HepG2 (cell line): ENCODE results near the gene CTNND2. TPM values are rescaled to one million over a fixed set of nuclear protein-coding genes. Genes with fewer than 3 reads are reported as not detected.

ENCODE experiments used
- BHLHE40 ChIP-seq: IDR thresholded peaks from 2 replicates; pipeline ENCODE4 v1.6.1; 2011; ENCODE audit warnings: low read length, improper control_type of control experiment
- CC2D1A ChIP-seq: sonication (generic); formaldehyde crosslinking; IDR thresholded peaks from 2 replicates; pipeline ENCODE4 v1.8.1; 2023; ENCODE audit warnings: mild to moderate bottlenecking, missing genetic modification reagents
- GPN1 ChIP-seq: sonication (generic); formaldehyde crosslinking; IDR thresholded peaks from 2 replicates; pipeline ENCODE4 v1.5.1; 2020; ENCODE audit warnings: missing genetic modification reagents, borderline replicate concordance
- KLF12 ChIP-seq: sonication (generic); formaldehyde crosslinking; IDR thresholded peaks from 2 replicates; pipeline ENCODE4 v1.4.0; 2020; ENCODE audit warnings: missing genetic modification reagents, borderline replicate concordance
- NFYC ChIP-seq: IDR thresholded peaks from 2 replicates; pipeline ENCODE4 v1.6.1; 2016; ENCODE audit warnings: missing genetic modification reagents, missing compliant biosample characterization
- SCMH1 ChIP-seq: sonication (generic); formaldehyde crosslinking; IDR thresholded peaks from 2 replicates; pipeline ENCODE4 v1.9.0; 2021; ENCODE audit warnings: missing genetic modification reagents, mild to moderate bottlenecking, borderline replicate concordance
- SIN3A ChIP-seq: IDR thresholded peaks from 2 replicates; pipeline ENCODE4 v1.6.1; 2011; ENCODE audit warnings: low read depth, mild to moderate bottlenecking, control low read depth, low read length, borderline replicate concordance
- SRSF4 ChIP-seq: fragments of 200-400 bp; formaldehyde crosslinking; IDR thresholded peaks from one replicate; pipeline ENCODE4 v1.6.1; 2018; ENCODE audit warnings: mild to moderate bottlenecking, low read depth, low read length, moderate library complexity; ENCODE audit not compliant: poor library complexity, severe bottlenecking
- TAF15 ChIP-seq: fragments of 200-400 bp; formaldehyde crosslinking; IDR thresholded peaks from one replicate; pipeline ENCODE4 v1.6.1; 2018; ENCODE audit warnings: mild to moderate bottlenecking, low read depth, low read length; ENCODE audit not compliant: poor library complexity, severe bottlenecking
- TFDP1 ChIP-seq: IDR thresholded peaks from 2 replicates; pipeline ENCODE4 v1.6.1; 2016; ENCODE audit warnings: missing compliant biosample characterization, missing genetic modification reagents, borderline replicate concordance
- TP53 ChIP-seq: sonication (generic); formaldehyde crosslinking; conservative IDR thresholded peaks from 2 replicates; pipeline ENCODE4 v1.4.0; 2020; ENCODE audit warnings: missing genetic modification reagents
- ZC3H13 ChIP-seq: sonication (generic); formaldehyde crosslinking; IDR thresholded peaks from 2 replicates; pipeline ENCODE4 v1.8.1; 2023; ENCODE audit warnings: mild to moderate bottlenecking, missing genetic modification reagents, moderate library complexity
- ZNF251 ChIP-seq: sonication (generic); formaldehyde crosslinking; IDR thresholded peaks from 2 replicates; pipeline ENCODE4 v1.9.0; 2021; ENCODE audit warnings: mild to moderate bottlenecking, missing genetic modification reagents
- ZNF605 ChIP-seq: sonication (generic); formaldehyde crosslinking; IDR thresholded peaks from 2 replicates; pipeline ENCODE4 v1.8.0; 2022; ENCODE audit warnings: mild to moderate bottlenecking, missing genetic modification reagents
- ZNF800 ChIP-seq: sonication (generic); formaldehyde crosslinking; IDR thresholded peaks from 2 replicates; pipeline ENCODE4 v1.4.0; 2020; ENCODE audit warnings: missing genetic modification reagents
- polyA plus RNA-seq, 8 experiments: library from polyadenylated mRNA; depleted of rRNA in 3 of 8; stranded (reverse) in 7 of 8; unstranded in 1 of 8; fragments of >200 nt; fragmentation: Illumina TruSeq in 4 of 8; extraction: Trizol in 4 of 8; gene quantifications; 2 replicates each; pipeline versions ENCODE4 v1.2.1 to v1.2.3, GENCODE V29; 2011 to 2016; ENCODE audit warnings: low read depth in 4 of 8, missing spikeins in 1 of 8, mixed read lengths in 1 of 8; ENCODE audit not compliant: insufficient read depth in 1 of 8
- total RNA-seq, 5 experiments: library from RNA; depleted of rRNA; stranded (reverse); fragments of >200 nt; fragmentation: Illumina TruSeq; extraction: Trizol; gene quantifications; 2 replicates each; pipeline ENCODE4 v1.2.3, GENCODE V29; 2016; ENCODE audit warnings: low read depth in 1 of 5
- TF ChIP-seq, protein P1 (sequence below): sonication (generic); formaldehyde crosslinking; IDR thresholded peaks from 2 replicates; pipeline ENCODE4 v1.4.0; 2020; ENCODE audit warnings: missing genetic modification reagents, mild to moderate bottlenecking, borderline replicate concordance
- TF ChIP-seq, protein P2 (sequence below): IDR thresholded peaks from 2 replicates; pipeline ENCODE4 v1.6.1; 2016; ENCODE audit warnings: low read depth, missing genetic modification reagents, missing compliant biosample characterization
- TF ChIP-seq, protein P3 (sequence below): sonication (generic); formaldehyde crosslinking; IDR thresholded peaks from 2 replicates; pipeline ENCODE4 v1.8.0; 2023; ENCODE audit warnings: mild to moderate bottlenecking, missing genetic modification reagents

The CTNND2 gene
- total and polyA plus RNA-seq, 2 of the 13 experiments (the other 11 are each of a cell fraction or from before 2014, with no cell fraction given), result not detected

DNA sequence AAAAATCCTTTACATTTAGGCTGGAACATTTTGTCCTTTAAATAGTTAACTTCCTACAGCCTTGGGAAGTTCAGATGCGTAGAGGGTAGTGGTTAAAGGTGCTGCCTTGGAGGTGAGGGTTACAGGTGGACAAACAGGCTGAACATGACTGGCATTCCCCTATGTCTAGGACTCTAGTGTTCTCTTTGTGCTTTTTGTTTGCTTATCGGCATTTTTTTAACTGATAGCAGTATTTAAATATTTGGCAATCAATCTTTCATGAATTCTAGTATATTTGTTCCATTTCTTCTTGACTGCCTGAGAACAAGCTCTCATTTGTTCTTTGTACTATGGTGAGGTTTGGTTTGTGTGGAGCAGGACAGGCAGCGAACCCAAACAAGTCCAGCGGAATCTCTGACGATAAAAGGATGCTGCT, 307.6 kb downstream of the CTNND2 start (continued):
- TF ChIP-seq, protein P1, sequence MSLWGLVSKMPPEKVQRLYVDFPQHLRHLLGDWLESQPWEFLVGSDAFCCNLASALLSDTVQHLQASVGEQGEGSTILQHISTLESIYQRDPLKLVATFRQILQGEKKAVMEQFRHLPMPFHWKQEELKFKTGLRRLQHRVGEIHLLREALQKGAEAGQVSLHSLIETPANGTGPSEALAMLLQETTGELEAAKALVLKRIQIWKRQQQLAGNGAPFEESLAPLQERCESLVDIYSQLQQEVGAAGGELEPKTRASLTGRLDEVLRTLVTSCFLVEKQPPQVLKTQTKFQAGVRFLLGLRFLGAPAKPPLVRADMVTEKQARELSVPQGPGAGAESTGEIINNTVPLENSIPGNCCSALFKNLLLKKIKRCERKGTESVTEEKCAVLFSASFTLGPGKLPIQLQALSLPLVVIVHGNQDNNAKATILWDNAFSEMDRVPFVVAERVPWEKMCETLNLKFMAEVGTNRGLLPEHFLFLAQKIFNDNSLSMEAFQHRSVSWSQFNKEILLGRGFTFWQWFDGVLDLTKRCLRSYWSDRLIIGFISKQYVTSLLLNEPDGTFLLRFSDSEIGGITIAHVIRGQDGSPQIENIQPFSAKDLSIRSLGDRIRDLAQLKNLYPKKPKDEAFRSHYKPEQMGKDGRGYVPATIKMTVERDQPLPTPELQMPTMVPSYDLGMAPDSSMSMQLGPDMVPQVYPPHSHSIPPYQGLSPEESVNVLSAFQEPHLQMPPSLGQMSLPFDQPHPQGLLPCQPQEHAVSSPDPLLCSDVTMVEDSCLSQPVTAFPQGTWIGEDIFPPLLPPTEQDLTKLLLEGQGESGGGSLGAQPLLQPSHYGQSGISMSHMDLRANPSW, result no peak
- no peak for TF ChIP-seq TFDP1 (CRISPR knock-in tag)
- no peak for TF ChIP-seq TAF15
- no peak for TF ChIP-seq SRSF4
- TF ChIP-seq ZNF251 (CRISPR knock-in tag), result no peak
- TF ChIP-seq SIN3A, result no peak
- TF ChIP-seq BHLHE40, result no peak
- no peak for TF ChIP-seq ZC3H13 (CRISPR knock-in tag)
- TF ChIP-seq NFYC (CRISPR knock-in tag), result no peak
- no peak for TF ChIP-seq KLF12 (CRISPR knock-in tag)
- TF ChIP-seq TP53 (CRISPR knock-in tag), result no peak
- TF ChIP-seq, protein P2, sequence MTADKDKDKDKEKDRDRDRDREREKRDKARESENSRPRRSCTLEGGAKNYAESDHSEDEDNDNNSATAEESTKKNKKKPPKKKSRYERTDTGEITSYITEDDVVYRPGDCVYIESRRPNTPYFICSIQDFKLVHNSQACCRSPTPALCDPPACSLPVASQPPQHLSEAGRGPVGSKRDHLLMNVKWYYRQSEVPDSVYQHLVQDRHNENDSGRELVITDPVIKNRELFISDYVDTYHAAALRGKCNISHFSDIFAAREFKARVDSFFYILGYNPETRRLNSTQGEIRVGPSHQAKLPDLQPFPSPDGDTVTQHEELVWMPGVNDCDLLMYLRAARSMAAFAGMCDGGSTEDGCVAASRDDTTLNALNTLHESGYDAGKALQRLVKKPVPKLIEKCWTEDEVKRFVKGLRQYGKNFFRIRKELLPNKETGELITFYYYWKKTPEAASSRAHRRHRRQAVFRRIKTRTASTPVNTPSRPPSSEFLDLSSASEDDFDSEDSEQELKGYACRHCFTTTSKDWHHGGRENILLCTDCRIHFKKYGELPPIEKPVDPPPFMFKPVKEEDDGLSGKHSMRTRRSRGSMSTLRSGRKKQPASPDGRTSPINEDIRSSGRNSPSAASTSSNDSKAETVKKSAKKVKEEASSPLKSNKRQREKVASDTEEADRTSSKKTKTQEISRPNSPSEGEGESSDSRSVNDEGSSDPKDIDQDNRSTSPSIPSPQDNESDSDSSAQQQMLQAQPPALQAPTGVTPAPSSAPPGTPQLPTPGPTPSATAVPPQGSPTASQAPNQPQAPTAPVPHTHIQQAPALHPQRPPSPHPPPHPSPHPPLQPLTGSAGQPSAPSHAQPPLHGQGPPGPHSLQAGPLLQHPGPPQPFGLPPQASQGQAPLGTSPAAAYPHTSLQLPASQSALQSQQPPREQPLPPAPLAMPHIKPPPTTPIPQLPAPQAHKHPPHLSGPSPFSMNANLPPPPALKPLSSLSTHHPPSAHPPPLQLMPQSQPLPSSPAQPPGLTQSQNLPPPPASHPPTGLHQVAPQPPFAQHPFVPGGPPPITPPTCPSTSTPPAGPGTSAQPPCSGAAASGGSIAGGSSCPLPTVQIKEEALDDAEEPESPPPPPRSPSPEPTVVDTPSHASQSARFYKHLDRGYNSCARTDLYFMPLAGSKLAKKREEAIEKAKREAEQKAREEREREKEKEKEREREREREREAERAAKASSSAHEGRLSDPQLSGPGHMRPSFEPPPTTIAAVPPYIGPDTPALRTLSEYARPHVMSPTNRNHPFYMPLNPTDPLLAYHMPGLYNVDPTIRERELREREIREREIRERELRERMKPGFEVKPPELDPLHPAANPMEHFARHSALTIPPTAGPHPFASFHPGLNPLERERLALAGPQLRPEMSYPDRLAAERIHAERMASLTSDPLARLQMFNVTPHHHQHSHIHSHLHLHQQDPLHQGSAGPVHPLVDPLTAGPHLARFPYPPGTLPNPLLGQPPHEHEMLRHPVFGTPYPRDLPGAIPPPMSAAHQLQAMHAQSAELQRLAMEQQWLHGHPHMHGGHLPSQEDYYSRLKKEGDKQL (CRISPR knock-in tag), result peak; percentile 86
- TF ChIP-seq, protein P3, sequence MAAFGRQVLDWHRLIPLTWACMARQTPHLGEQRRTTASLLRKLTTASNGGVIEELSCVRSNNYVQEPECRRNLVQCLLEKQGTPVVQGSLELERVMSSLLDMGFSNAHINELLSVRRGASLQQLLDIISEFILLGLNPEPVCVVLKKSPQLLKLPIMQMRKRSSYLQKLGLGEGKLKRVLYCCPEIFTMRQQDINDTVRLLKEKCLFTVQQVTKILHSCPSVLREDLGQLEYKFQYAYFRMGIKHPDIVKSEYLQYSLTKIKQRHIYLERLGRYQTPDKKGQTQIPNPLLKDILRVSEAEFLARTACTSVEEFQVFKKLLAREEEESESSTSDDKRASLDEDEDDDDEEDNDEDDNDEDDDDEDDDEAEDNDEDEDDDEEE (CRISPR knock-in tag), result no peak
- TF ChIP-seq CC2D1A (CRISPR knock-in tag), result no peak
- no peak for TF ChIP-seq GPN1
- no peak for TF ChIP-seq SCMH1
- TF ChIP-seq ZNF605 (CRISPR knock-in tag), result no peak
- no peak for TF ChIP-seq ZNF800 (CRISPR knock-in tag)
